Measurements from ENCODE around the gene EYA4.

DNA sequence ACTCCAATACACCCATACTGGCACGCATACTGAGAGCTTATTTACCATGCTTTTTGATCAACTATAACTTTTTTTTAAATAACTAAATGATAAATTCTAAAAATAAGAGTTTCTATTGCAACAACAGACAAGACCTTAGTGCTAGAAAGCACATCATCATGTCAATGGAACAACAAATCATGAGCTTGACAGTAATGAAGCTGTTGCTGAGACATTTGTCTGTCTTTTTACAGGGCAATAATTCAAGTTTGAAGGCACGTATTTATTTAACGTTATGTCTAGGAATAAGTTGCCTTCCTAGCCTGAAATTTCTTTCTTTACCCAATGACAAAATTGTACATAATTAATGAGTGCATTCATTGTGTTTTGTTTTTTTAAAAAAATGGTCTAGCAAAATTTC is 299.2 kb downstream of the EYA4 start:
- TF ChIP-seq, protein P1, sequence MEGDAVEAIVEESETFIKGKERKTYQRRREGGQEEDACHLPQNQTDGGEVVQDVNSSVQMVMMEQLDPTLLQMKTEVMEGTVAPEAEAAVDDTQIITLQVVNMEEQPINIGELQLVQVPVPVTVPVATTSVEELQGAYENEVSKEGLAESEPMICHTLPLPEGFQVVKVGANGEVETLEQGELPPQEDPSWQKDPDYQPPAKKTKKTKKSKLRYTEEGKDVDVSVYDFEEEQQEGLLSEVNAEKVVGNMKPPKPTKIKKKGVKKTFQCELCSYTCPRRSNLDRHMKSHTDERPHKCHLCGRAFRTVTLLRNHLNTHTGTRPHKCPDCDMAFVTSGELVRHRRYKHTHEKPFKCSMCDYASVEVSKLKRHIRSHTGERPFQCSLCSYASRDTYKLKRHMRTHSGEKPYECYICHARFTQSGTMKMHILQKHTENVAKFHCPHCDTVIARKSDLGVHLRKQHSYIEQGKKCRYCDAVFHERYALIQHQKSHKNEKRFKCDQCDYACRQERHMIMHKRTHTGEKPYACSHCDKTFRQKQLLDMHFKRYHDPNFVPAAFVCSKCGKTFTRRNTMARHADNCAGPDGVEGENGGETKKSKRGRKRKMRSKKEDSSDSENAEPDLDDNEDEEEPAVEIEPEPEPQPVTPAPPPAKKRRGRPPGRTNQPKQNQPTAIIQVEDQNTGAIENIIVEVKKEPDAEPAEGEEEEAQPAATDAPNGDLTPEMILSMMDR (IDR thresholded peaks at IDR 0.05): no peak
- TF ChIP-seq EP300 (IDR thresholded peaks at IDR 0.05) (no peak), POLR2A (IDR thresholded peaks at IDR 0.05) (no peak), POLR2AphosphoS5 (IDR thresholded peaks at IDR 0.05) (no peak)
